OCI-LY1 (cell line): ENCODE results near the gene SLC2A10.
A peak's percentile ranks its signal among the peaks of the same experiment; 100 is the strongest.

Source experiments
- H2AFZ ChIP-seq: fragments of 200-600 bp; sonication (generic), shearing (Covaris generic); 2 replicates; pipeline ENCODE4 v1.6.0; 2014; ENCODE audit warnings: antibody characterized with exemption, mild to moderate bottlenecking, low read length
- H3F3A ChIP-seq: fragments of 200-600 bp; sonication (generic), shearing (Covaris generic); 2 replicates; pipeline ENCODE4 v1.6.0; 2014; ENCODE audit warnings: mild to moderate bottlenecking, antibody characterized with exemption, low read length, moderate library complexity; ENCODE audit not compliant: insufficient read depth
- H3K27ac ChIP-seq: fragments of 200-600 bp; sonication (generic); 2 replicates; pipeline ENCODE4 v1.5.1; 2014; ENCODE audit warnings: low read length, mixed run types, mild to moderate bottlenecking, low read depth; ENCODE audit not compliant: poor library complexity, severe bottlenecking
- H3K27me3 ChIP-seq: fragments of 200-600 bp; sonication (generic); 2 replicates; pipeline ENCODE4 v1.6.0; 2014; ENCODE audit warnings: antibody characterized with exemption, mild to moderate bottlenecking, low read length, moderate library complexity; ENCODE audit not compliant: insufficient read depth
- H3K36me3 ChIP-seq: fragments of 200-600 bp; sonication (generic); 2 replicates; pipeline ENCODE4 v1.6.1; 2014; ENCODE audit warnings: mild to moderate bottlenecking, antibody characterized with exemption, low read length, moderate library complexity, mixed read lengths; ENCODE audit not compliant: insufficient read depth
- H3K4me1 ChIP-seq: fragments of 200-600 bp; sonication (generic); 2 replicates; pipeline ENCODE4 v1.5.1; 2014; ENCODE audit warnings: mild to moderate bottlenecking, low read length, moderate library complexity; ENCODE audit not compliant: insufficient read depth, severe bottlenecking
- H3K4me2 ChIP-seq: fragments of 200-600 bp; sonication (generic), shearing (Covaris generic); 2 replicates; pipeline ENCODE4 v1.6.1; 2014; ENCODE audit warnings: low read length
- H3K4me3 ChIP-seq: fragments of 200-600 bp; sonication (generic); 2 replicates; pipeline ENCODE4 v1.5.1; 2014; ENCODE audit warnings: low read length, low read depth, mild to moderate bottlenecking, mixed read lengths; ENCODE audit not compliant: poor library complexity, severe bottlenecking
- H3K79me2 ChIP-seq: fragments of 200-600 bp; shearing (Covaris generic); 2 replicates; pipeline ENCODE4 v1.6.1; 2016; ENCODE audit warnings: mixed run types, low read length, mixed read lengths; ENCODE audit not compliant: insufficient read depth
- H3K9ac ChIP-seq: fragments of 200-600 bp; sonication (generic), shearing (Covaris generic); 2 replicates; pipeline ENCODE4 v1.6.1; 2014; ENCODE audit warnings: mild to moderate bottlenecking, low read length, mixed read lengths
- H3K9me2 ChIP-seq: fragments of 200-600 bp; sonication (generic), shearing (Covaris generic); 2 replicates; pipeline ENCODE4 v1.6.1; 2014; ENCODE audit warnings: low read depth, mild to moderate bottlenecking, low read length, mixed read lengths
- H3K9me3 ChIP-seq: fragments of 200-600 bp; shearing (Covaris generic); 2 replicates; pipeline ENCODE4 v1.6.1; 2014; ENCODE audit warnings: low read length, mixed read lengths
- H4K20me1 ChIP-seq: fragments of 200-600 bp; sonication (generic), shearing (Covaris generic); 2 replicates; pipeline ENCODE4 v1.6.0; 2016; ENCODE audit warnings: mild to moderate bottlenecking, low read length; ENCODE audit not compliant: insufficient read depth
- CTCF ChIP-seq: fragments of 200-600 bp; sonication (generic), shearing (Covaris generic); IDR thresholded peaks from 2 replicates; pipeline ENCODE4 v1.5.1; 2017; ENCODE audit warnings: mild to moderate bottlenecking, antibody characterized with exemption, low read length, moderate library complexity, mixed read lengths
- EZH2 ChIP-seq: fragments of 200-600 bp; sonication (generic), shearing (Covaris generic); IDR thresholded peaks from 2 replicates; pipeline ENCODE4 v1.8.0; 2017; ENCODE audit warnings: borderline replicate concordance, mixed run types, mild to moderate bottlenecking, antibody characterized with exemption, low read length, moderate library complexity, mixed read lengths

The SLC2A10 gene

GRCh38 chr20:46682063-46682821 is 27.2 kb upstream of the SLC2A10 start:
- Histone ChIP-seq H3K27me3 (no peaks in the 10 kb centered on the region), H3K4me2 (no peak overlapping the region)

DNA sequence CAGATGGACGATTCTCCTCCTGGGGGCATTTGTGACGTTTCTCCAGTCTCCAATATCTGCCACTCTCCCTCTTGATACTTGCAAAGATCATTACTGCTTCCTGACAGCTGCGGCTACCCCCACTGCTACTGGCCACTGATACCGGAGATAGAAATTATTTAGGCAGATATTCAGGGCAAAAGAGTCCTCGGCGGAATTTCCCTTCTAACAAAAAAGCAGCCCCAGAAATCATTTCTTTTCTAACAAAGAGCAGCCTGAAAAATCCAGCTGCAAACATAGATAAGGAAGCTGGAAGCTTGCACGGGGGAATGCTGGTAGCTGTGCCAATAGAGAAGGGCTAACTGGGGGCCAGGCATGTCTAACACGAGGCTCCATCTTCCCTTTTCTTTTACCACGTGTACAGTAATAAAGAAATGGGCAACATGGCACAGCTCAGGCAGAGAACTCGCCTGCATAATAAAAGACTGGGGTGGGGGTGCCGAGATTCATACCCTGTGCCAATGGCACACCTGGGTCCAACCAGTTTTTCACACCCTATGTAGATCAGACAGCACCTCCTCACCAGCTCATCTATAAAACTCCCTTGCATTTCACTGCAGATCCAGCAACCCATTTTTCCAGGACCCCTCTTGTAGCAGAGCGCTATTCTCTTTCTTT is 26.3 kb upstream of the SLC2A10 start:
- no peak overlapping the region for H3K9ac ChIP-seq
- no peak overlapping the region for H3K4me2 ChIP-seq

More at GRCh38 chr20:46682063-46682821, 27.2 kb upstream of the SLC2A10 start:
- TF ChIP-seq CTCF: no peak
- no peak for TF ChIP-seq EZH2
- Histone ChIP-seq H3K4me1 (peaks cover 20% of the 10 kb centered on the region), H2AFZ (no peak overlapping the region), H3K9me2 (no peaks in the 10 kb centered on the region), H3K9me3 (no peaks in the 10 kb centered on the region), H3K79me2 (peaks cover 19% of the 10 kb centered on the region), H3K36me3 (peaks cover 34% of the 10 kb centered on the region), H3K4me3 (no peak overlapping the region), H4K20me1 (no peaks in the 10 kb centered on the region), H3K9ac (no peak overlapping the region), H3F3A (no peaks in the 10 kb centered on the region), H3K27ac (peak overlapping the region; percentile 26)

GRCh38 chr20:46683668-46683938 is 25.8 kb upstream of the SLC2A10 start:
- Histone ChIP-seq H3K79me2 (peaks cover 33% of the 10 kb centered on the region), H3K27me3 (no peaks in the 10 kb centered on the region), H3K36me3 (peaks cover 37% of the 10 kb centered on the region), H3K9me2 (no peaks in the 10 kb centered on the region), H4K20me1 (no peaks in the 10 kb centered on the region), H3K4me3 (no peak overlapping the region), H3K9me3 (no peaks in the 10 kb centered on the region), H3F3A (no peaks in the 10 kb centered on the region), H2AFZ (no peak overlapping the region), H3K4me1 (peaks cover 33% of the 10 kb centered on the region), H3K27ac (no peak overlapping the region), H3K4me2 (no peak overlapping the region), H3K9ac (no peak overlapping the region)
- TF ChIP-seq EZH2 (no peak), CTCF (no peak)

More for the DNA sequence above, 26.3 kb upstream of the SLC2A10 start:
- Histone ChIP-seq H3F3A (no peaks in the 10 kb centered on the region), H3K27ac (no peak overlapping the region), H3K36me3 (peaks cover 37% of the 10 kb centered on the region), H3K27me3 (no peaks in the 10 kb centered on the region), H2AFZ (no peak overlapping the region), H3K9me3 (no peaks in the 10 kb centered on the region), H3K79me2 (peaks cover 28% of the 10 kb centered on the region), H4K20me1 (no peaks in the 10 kb centered on the region), H3K9me2 (no peaks in the 10 kb centered on the region), H3K4me1 (peaks cover 29% of the 10 kb centered on the region), H3K4me3 (no peak overlapping the region)
- TF ChIP-seq CTCF: no peak
